Measurements from ENCODE around the gene ADCY3. TPM values are rescaled to one million over a fixed set of nuclear protein-coding genes. Genes with fewer than 3 reads are reported as not detected.

Gene ADCY3
- total RNA-seq, 4 donors from 2014 or later: 29.3 to 51.9 (median 43.1) TPM

GRCh38 chr2:24924732-24925131, 4.7 kb upstream of the ADCY3 start:
- no peak overlapping the region for H3K4me3 ChIP-seq (ENCODE audit: low read depth, poor library complexity, severe bottlenecking)
- TF ChIP-seq CTCF (IDR thresholded peaks at IDR 0.05) (no peak), POLR2A (IDR thresholded peaks at IDR 0.05) (no peak)
- 81 to 88% methylated on average over 6 of the region's 6 CpGs for WGBS, 2 donors
- DNase-seq (ENCODE audit: low spot score in 2 of 2): no peak
- intact Hi-C loops (cut with DNase I; ENCODE audit: low total_unique reads): no loop called here

DNA sequence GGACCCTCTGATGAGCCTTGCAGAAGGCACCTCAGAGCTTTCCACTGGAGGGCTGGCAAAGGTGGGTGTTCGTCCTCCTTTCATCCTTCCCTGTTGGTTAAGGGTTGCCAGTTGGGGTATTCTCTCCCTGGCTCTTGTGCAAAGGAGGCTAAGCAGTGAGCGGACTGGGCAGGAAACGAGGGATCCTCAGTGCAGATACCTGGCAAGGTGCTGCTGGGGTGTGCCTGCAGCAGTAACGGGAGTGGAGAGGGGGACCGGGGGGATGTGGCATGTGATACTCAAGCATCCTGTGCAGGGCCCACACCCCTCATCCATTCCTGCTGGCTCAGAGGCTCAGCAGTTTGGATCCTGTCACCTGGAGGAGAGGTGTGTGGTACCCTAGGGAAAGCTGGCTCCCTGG, 4.2 kb upstream of the ADCY3 start:
- DNase-seq (ENCODE audit: low spot score in 2 of 2): no peak
- TF ChIP-seq CTCF (IDR thresholded peaks at IDR 0.05) (no peak), POLR2A (IDR thresholded peaks at IDR 0.05) (no peak)
- H3K4me3 ChIP-seq (ENCODE audit: low read depth, poor library complexity, severe bottlenecking): no peak overlapping the region
- intact Hi-C loops (cut with DNase I; ENCODE audit: low total_unique reads): no loop called here
- WGBS, 2 donors: 83% methylated on average over 5 of the region's 5 CpGs

DNA sequence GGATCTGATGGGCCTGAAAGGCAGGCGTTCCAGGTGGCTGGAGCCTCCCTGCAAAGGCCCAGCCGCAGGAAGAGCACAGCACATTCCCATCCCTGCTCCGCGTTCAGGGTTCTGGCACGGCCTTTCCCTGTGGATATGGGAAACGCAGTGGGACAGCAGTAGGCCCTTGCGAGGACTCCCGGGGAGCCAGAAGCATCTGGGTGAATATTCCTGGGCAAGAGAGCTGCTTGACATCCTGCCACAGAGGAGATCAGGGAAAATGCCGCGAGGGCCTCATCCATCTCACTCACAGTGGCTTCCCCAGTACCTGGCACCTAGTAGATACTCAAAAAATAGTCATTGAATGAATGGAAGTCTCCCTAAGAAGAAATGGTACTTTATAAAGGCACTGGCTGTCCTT, 3.1 kb upstream of the ADCY3 start:
- no peak overlapping the region for H3K4me3 ChIP-seq (ENCODE audit: low read depth, poor library complexity, severe bottlenecking)
- intact Hi-C loops (cut with DNase I; ENCODE audit: low total_unique reads): no loop called here
- WGBS, 2 donors: 88 to 89% methylated on average over 10 of the region's 10 CpGs
- TF ChIP-seq POLR2A (IDR thresholded peaks at IDR 0.05) (no peak), CTCF (IDR thresholded peaks at IDR 0.05) (no peak)
- DNase-seq (ENCODE audit: low spot score in 2 of 2): no peak

- no peak for TF ChIP-seq POLR2A (IDR thresholded peaks at IDR 0.05)
- no peak for TF ChIP-seq CTCF (IDR thresholded peaks at IDR 0.05)
- WGBS, 2 donors: 94 to 100% methylated on average over 1 of the region's 1 CpG
- DNase-seq (ENCODE audit: low spot score in 2 of 2): no peak
- intact Hi-C loops (cut with DNase I; ENCODE audit: low total_unique reads): no loop called here
- no peak overlapping the region for H3K4me3 ChIP-seq (ENCODE audit: low read depth, poor library complexity, severe bottlenecking)
Observed at GRCh38 chr2:24922556-24922955, 2.5 kb upstream of the ADCY3 start.

DNA sequence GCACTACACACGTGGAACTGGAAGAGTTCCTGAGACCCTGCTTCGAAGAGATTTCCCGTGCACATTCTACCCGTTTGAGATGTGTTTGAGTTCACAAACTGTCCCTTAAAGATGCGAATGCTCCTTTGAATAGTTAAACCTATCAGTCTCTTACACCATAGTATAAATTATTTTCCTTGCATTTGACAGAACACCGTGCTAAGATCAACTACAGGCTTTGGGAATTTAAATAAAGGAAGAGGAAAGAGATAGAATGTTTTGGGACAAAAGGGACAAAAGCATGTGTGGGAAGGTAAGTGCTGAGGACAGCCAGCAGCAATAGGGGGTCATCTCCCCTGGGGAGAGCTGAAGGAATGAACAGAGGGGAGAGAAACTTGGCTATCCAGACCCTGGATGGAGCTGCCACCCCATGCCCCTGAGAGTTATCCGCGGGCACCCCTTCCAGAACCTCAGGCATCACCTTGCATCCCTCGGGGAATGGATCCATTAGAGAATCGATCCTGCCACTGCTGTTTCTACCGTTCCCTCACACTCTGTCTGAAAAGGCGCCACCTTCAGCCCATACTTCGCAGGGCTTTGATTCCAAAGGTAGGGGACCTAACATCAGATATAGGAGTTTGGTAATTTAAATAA, 888 bp upstream of the ADCY3 start:
- peak overlapping the region; percentile 33 for H3K4me3 ChIP-seq (ENCODE audit: low read depth, poor library complexity, severe bottlenecking)
- no peak for DNase-seq (ENCODE audit: low spot score in 2 of 2)
- 30 to 35% methylated on average over 13 of the region's 13 CpGs for WGBS, 2 donors
- intact Hi-C loops (cut with DNase I; ENCODE audit: low total_unique reads): no loop called here
- TF ChIP-seq CTCF (IDR thresholded peaks at IDR 0.05) (no peak), POLR2A (IDR thresholded peaks at IDR 0.05) (no peak)

DNA sequence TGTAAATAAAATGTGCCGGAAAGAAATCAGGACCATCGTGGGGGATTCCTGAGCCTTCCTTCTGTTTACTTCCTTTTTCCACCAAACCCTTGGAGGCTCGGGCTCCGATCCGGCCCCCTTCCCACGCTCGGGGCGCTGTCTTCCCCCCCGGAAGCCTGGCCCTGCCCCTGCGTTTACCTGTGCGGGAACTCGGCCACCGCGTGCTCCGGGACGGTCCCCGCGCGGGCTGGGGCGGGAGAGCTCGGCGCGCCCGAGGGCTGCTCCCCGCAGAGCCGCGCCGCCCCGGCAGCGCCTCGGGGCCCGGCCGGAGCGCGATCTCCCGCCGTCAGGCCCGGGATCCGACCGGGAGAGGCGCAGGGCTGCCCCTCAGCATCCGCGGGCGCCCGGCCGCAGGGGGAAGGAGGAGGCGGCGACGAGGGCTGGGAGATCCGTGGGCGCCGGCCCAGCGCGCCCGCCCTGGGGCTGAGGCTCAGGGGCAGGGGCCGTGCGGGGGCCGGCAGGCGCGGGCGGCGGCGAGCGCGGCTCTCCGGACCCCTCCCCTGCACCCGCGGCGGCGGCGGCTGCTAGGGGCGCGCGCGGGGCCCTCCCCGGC, 435 bp downstream of the ADCY3 start:
- 1 to 2% methylated on average over 12 to 23 of the region's 76 CpGs for WGBS, 2 donors

More for the DNA sequence above, 435 bp downstream of the ADCY3 start:
- TF ChIP-seq POLR2A (IDR thresholded peaks at IDR 0.05): no peak
- TF ChIP-seq CTCF (IDR thresholded peaks at IDR 0.05): no peak
- intact Hi-C loops (cut with DNase I; ENCODE audit: low total_unique reads): no loop called here
- DNase-seq (ENCODE audit: low spot score in 2 of 2): no peak
- H3K4me3 ChIP-seq (ENCODE audit: low read depth, poor library complexity, severe bottlenecking): peak overlapping the region; percentile 59
